ENCODE data around the gene LSM2.
A peak's percentile ranks its signal among the peaks of the same experiment; 100 is the strongest.
"Not testable (repeated sequence)": the region's sequence is repeated elsewhere in the genome, so short reads cannot be mapped to it uniquely, and the experiment has no call there.

Gene LSM2

DNA sequence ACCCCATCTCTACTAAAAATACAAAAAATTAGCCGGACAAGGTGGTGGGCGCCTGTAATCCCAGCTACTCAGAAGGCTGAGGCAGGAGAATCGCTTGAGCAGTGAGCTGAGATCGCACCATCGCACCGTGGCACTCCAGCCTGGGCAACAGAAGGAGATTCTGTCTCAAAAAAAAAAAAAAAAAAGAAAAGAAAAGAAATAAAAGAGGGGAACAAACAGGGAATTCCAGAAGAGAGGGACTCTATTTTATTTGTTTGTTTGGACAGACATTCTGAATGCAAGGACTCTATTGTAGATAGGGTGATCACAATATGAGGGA is 12.9 kb downstream of the LSM2 start:
- Histone ChIP-seq H3K4me2 (ENCODE audit: low read length) (peak overlapping the region; percentile 84), H3K4me3 (ENCODE audit: low read length) (peak overlapping the region; percentile 85), H3K4me1 (ENCODE audit: control insufficient read depth, insufficient read depth, low read length) (peaks cover 21% of the 10 kb centered on the region), H3K9ac (ENCODE audit: low read depth, low read length) (peak overlapping the region; percentile 95), H3K36me3 (ENCODE audit: insufficient read depth, low read length) (peaks cover 30% of the 10 kb centered on the region)
- H3K27me3 ChIP-seq (ENCODE audit: control insufficient read depth, insufficient read depth, low read length); H3K9me3 ChIP-seq (replicated peaks; ENCODE audit: low read length): not testable (repeated sequence)

DNA sequence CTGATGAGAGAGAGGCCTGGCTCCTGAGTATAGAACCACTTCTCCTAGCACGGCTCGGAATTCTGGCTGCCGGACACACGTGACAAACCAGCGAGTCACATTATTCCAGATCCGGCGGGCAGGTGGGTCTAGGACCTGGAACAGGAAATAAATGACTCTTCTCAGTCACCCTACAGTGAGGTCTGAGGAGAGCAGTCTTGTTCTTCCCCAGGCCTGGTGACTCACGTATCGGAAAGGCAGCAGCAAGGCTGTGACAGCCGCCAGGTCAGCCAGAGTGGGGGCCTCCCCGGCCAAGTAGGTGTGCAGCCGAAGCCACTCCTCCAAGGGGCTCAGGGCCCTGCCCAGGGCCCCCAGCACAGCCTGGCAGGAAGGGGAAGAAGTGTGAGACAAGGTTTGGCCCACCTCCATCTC is 14.0 kb downstream of the LSM2 start:
- no peak overlapping the region for H3K4me3 ChIP-seq (ENCODE audit: low read length)
- H3K4me2 ChIP-seq (ENCODE audit: low read length) = peak overlapping the region; percentile 42
- peaks cover 30% of the 10 kb centered on the region for H3K36me3 ChIP-seq (ENCODE audit: insufficient read depth, low read length)
- H3K4me1 ChIP-seq (ENCODE audit: control insufficient read depth, insufficient read depth, low read length) = peaks cover 21% of the 10 kb centered on the region
- H3K27me3 ChIP-seq (ENCODE audit: control insufficient read depth, insufficient read depth, low read length) = no peaks in the 10 kb centered on the region
- H3K9me3 ChIP-seq (replicated peaks; ENCODE audit: low read length) = no peaks in the 10 kb centered on the region
- no peak overlapping the region for H3K9ac ChIP-seq (ENCODE audit: low read depth, low read length)

- Histone ChIP-seq H3K36me3 (ENCODE audit: insufficient read depth, low read length) (peaks cover 30% of the 10 kb centered on the region), H3K4me3 (ENCODE audit: low read length) (no peak overlapping the region), H3K27me3 (ENCODE audit: control insufficient read depth, insufficient read depth, low read length) (no peaks in the 10 kb centered on the region), H3K4me2 (ENCODE audit: low read length) (no peak overlapping the region), H3K9me3 (replicated peaks; ENCODE audit: low read length) (no peaks in the 10 kb centered on the region), H3K4me1 (ENCODE audit: control insufficient read depth, insufficient read depth, low read length) (peaks cover 21% of the 10 kb centered on the region), H3K9ac (ENCODE audit: low read depth, low read length) (no peak overlapping the region)
Observed at GRCh38 chr6:31792090-31792374, 14.7 kb downstream of the LSM2 start.

DNA sequence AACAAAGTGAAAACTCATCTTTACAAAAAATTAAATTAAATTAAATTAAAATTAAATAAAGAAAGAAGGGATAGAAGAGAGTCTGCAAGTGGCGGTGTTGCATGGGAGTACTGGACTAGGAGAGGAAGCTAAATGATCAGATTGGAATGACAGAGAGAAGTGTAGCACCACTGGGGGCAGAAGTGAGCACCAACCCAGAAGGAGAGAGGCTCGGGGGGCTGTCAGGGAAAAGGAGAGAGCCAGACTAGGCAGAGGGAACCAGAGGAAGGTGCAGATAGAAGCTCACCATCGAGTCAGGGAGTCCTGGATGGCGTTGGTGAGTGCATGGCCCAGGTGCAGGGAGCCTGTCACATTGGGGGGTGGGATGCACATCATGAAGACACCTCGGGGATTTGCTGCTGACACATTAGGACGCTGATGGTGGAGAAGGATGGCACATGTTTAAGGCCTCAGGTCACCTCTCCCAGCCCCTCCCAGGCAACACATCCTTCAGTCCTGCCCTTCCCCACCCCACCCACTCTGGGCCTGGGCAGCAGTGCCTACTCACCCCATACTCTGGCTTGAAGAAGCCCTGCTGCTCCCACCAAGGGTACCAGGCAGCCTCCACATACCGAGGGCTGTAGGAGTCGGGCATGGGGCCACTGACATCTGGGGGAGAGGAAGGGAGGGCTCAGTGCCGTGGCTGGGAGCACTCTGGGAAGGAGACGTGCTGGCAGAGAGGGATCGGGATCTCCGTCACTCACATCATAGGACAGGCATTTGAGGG is 15.3 kb downstream of the LSM2 start:
- H3K4me3 ChIP-seq (ENCODE audit: low read length) = no peak overlapping the region
- H3K4me2 ChIP-seq (ENCODE audit: low read length) = no peak overlapping the region
- H3K27me3 ChIP-seq (ENCODE audit: control insufficient read depth, insufficient read depth, low read length) = no peaks in the 10 kb centered on the region
- no peaks in the 10 kb centered on the region for H3K9me3 ChIP-seq (replicated peaks; ENCODE audit: low read length)
- peaks cover 21% of the 10 kb centered on the region for H3K4me1 ChIP-seq (ENCODE audit: control insufficient read depth, insufficient read depth, low read length)
- peaks cover 30% of the 10 kb centered on the region for H3K36me3 ChIP-seq (ENCODE audit: insufficient read depth, low read length)
- H3K9ac ChIP-seq (ENCODE audit: low read depth, low read length) = no peak overlapping the region

DNA sequence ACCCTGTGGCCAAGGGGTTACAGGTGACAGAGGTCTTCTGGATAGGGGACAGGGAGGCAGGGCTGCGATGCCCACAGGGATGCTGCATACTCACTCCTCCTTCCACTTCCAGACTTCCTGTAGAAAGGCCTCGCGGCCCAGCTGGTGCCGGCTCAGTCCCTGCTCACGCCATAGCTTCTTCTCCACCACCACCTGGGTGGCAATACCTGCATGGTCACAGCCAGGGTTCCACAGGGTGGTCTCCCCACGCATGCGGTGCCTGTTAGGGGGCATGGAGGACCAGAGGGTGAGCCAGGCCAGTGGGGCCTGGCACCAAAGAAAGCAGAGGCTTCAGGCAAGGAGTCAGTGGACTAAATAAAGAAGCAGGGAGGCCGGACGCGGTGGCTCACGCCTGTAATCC is 21.3 kb downstream of the LSM2 start:
- Histone ChIP-seq H3K27me3 (ENCODE audit: control insufficient read depth, insufficient read depth, low read length) (no peaks in the 10 kb centered on the region), H3K4me1 (ENCODE audit: control insufficient read depth, insufficient read depth, low read length) (no peaks in the 10 kb centered on the region), H3K4me2 (ENCODE audit: low read length) (no peak overlapping the region), H3K4me3 (ENCODE audit: low read length) (no peak overlapping the region), H3K9me3 (replicated peaks; ENCODE audit: low read length) (no peaks in the 10 kb centered on the region), H3K9ac (ENCODE audit: low read depth, low read length) (no peak overlapping the region), H3K36me3 (ENCODE audit: insufficient read depth, low read length) (peaks cover 54% of the 10 kb centered on the region)

DNA sequence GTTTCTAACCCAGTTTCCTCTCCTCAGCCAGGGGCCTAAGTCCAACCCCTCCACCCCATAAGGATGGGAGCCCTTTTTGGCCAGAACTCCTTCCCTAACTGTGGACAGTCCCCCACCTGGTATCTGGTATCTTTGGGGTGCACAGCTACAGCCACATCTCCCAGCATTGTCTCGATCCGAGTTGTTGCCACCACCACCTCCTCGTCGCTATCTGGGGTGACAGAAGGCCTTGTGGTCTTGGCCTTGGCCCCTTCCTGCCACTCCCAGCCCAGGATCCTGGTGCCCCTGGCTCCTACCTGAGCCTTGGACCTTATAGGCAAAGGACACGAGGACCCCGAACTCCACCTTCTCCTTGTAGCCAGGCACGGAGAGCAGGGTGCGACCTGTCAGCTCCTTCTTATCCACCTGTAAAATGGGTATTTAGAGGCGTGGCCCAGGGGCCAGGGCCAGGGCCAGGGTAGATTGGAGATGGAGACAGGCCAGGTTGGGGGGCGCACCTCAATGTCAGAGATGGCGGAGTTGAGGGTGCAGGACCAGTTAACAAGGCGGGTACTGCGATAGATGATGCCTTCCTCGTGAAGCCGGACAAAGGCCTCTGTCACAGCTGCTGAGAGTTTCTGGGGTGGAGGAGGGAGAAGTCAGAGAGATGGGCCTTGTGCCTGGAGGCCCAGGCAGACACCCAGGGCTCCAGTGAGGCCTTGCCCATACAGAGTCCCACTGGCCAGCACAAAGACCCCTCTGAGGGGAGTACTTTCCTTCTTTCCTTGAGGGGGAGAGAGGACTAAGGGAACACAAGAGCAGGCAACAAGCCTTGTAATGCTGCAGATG is 22.5 kb downstream of the LSM2 start:
- H3K27me3 ChIP-seq (ENCODE audit: control insufficient read depth, insufficient read depth, low read length) = no peaks in the 10 kb centered on the region
- H3K9me3 ChIP-seq (replicated peaks; ENCODE audit: low read length) = no peaks in the 10 kb centered on the region
- H3K9ac ChIP-seq (ENCODE audit: low read depth, low read length) = no peak overlapping the region
- H3K4me1 ChIP-seq (ENCODE audit: control insufficient read depth, insufficient read depth, low read length) = no peaks in the 10 kb centered on the region
- H3K4me2 ChIP-seq (ENCODE audit: low read length) = no peak overlapping the region
- H3K36me3 ChIP-seq (ENCODE audit: insufficient read depth, low read length) = peaks cover 62% of the 10 kb centered on the region
- no peak overlapping the region for H3K4me3 ChIP-seq (ENCODE audit: low read length)

- H3K9ac ChIP-seq (ENCODE audit: low read depth, low read length) = no peak overlapping the region
- no peak overlapping the region for H3K4me3 ChIP-seq (ENCODE audit: low read length)
- H3K36me3 ChIP-seq (ENCODE audit: insufficient read depth, low read length) = peaks cover 76% of the 10 kb centered on the region
- peaks cover 6% of the 10 kb centered on the region for H3K4me1 ChIP-seq (ENCODE audit: control insufficient read depth, insufficient read depth, low read length)
- H3K9me3 ChIP-seq (replicated peaks; ENCODE audit: low read length) = no peaks in the 10 kb centered on the region
- no peak overlapping the region for H3K4me2 ChIP-seq (ENCODE audit: low read length)
- no peaks in the 10 kb centered on the region for H3K27me3 ChIP-seq (ENCODE audit: control insufficient read depth, insufficient read depth, low read length)
Observed at GRCh38 chr6:31782126-31782855, 24.5 kb downstream of the LSM2 start.

DNA sequence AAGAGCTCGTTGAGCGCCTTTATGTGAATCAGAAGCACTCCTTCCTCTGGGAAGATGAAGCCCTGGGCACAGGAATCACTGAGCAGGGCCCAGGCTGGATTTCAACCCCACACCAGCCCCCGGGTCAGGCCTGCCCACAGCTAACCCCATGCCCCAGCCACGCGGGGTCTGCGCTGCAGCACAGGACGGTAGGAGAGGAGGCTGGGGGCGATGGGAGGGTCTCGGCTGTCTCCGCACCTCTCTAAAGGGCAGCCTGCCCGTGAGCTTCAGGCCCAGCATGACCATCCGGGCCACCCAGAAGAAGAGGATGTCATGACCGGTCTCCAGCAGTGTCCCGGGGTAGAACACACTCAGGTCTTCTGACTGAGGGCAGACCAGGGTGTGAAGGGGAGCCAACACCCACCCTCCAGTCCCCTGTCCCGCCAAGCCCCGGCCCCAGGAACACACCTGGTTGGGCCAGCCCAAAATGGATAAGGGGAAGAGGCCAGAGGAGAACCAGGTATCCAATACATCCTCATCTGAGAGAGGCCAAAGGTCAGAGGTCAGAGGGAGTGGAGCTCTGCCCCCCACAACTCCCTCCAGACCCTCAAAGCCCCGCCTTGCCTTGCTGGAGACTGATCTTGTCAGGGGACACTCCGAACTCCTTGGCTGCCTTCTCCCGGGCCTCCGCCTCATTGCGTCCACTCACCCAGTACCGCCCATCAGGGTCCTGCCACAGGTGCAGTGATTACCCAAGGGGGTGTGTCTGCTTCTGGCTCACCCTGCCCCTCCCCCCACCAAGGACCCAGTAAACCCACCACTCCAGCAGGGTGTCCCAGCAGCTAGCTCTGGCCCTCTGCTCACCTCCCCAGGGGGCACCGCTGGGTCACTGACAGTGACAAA is 25.3 kb downstream of the LSM2 start:
- H3K9ac ChIP-seq (ENCODE audit: low read depth, low read length) = no peak overlapping the region
- H3K4me3 ChIP-seq (ENCODE audit: low read length) = no peak overlapping the region
- peaks cover 76% of the 10 kb centered on the region for H3K36me3 ChIP-seq (ENCODE audit: insufficient read depth, low read length)
- H3K27me3 ChIP-seq (ENCODE audit: control insufficient read depth, insufficient read depth, low read length) = no peaks in the 10 kb centered on the region
- H3K4me1 ChIP-seq (ENCODE audit: control insufficient read depth, insufficient read depth, low read length) = peaks cover 14% of the 10 kb centered on the region
- H3K4me2 ChIP-seq (ENCODE audit: low read length) = no peak overlapping the region
- H3K9me3 ChIP-seq (replicated peaks; ENCODE audit: low read length) = no peaks in the 10 kb centered on the region

- H3K27me3 ChIP-seq (ENCODE audit: control insufficient read depth, insufficient read depth, low read length) = no peaks in the 10 kb centered on the region
- no peaks in the 10 kb centered on the region for H3K9me3 ChIP-seq (replicated peaks; ENCODE audit: low read length)
- no peak overlapping the region for H3K4me2 ChIP-seq (ENCODE audit: low read length)
- H3K36me3 ChIP-seq (ENCODE audit: insufficient read depth, low read length) = peaks cover 72% of the 10 kb centered on the region
- H3K9ac ChIP-seq (ENCODE audit: low read depth, low read length) = no peak overlapping the region
- peaks cover 15% of the 10 kb centered on the region for H3K4me1 ChIP-seq (ENCODE audit: control insufficient read depth, insufficient read depth, low read length)
- no peak overlapping the region for H3K4me3 ChIP-seq (ENCODE audit: low read length)
Observed at GRCh38 chr6:31780507-31781243, 26.1 kb downstream of the LSM2 start.

DNA sequence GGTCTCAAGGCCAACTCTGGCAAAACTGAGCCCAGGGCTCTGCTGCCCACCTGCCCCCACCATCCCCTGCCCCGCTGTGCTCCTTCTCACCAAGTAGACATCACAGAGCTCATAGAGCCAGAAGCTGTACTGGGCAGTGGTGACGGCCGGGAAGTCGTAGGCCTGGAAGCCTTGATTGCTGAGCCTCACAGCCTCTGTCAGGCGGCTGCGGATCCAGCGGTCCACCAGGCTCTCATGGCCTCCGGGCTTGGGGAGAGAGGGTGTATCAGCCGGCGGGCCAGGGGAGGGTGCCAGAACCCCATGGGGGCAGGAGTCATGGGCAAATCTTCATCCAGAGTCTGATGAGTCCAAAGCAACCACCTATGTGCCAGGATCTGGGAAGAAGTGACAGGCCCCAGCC is 26.9 kb downstream of the LSM2 start:
- Histone ChIP-seq H3K9ac (ENCODE audit: low read depth, low read length) (no peak overlapping the region), H3K27me3 (ENCODE audit: control insufficient read depth, insufficient read depth, low read length) (no peaks in the 10 kb centered on the region), H3K9me3 (replicated peaks; ENCODE audit: low read length) (no peaks in the 10 kb centered on the region), H3K4me2 (ENCODE audit: low read length) (no peak overlapping the region), H3K4me3 (ENCODE audit: low read length) (no peak overlapping the region), H3K36me3 (ENCODE audit: insufficient read depth, low read length) (peaks cover 65% of the 10 kb centered on the region), H3K4me1 (ENCODE audit: control insufficient read depth, insufficient read depth, low read length) (peaks cover 15% of the 10 kb centered on the region)

Data from skeletal muscle satellite cell (primary cell).